Measurements from ENCODE around the gene HRAS.

Gene HRAS

GRCh38 chr11:491358-491757 lies 44.0 kb downstream of the HRAS start:
- no peak for DNase-seq

DNA sequence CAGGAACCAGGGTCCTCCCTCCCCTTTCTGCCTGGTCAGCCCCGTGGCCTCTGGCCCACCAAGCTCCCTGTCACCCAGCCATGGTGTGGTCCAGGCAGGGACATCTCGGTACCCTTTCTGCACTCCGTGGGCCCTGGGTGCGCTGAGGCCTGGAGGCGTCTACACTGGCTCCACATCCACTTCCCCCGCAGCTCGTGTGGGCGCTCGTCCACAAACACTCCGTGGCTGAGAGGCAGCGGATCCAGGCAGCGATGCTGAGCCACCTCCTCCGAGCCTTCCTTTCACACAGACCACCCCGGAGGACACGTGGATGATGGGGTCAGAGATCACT lies 44.5 kb downstream of the HRAS start:
- no peak for DNase-seq

DNA sequence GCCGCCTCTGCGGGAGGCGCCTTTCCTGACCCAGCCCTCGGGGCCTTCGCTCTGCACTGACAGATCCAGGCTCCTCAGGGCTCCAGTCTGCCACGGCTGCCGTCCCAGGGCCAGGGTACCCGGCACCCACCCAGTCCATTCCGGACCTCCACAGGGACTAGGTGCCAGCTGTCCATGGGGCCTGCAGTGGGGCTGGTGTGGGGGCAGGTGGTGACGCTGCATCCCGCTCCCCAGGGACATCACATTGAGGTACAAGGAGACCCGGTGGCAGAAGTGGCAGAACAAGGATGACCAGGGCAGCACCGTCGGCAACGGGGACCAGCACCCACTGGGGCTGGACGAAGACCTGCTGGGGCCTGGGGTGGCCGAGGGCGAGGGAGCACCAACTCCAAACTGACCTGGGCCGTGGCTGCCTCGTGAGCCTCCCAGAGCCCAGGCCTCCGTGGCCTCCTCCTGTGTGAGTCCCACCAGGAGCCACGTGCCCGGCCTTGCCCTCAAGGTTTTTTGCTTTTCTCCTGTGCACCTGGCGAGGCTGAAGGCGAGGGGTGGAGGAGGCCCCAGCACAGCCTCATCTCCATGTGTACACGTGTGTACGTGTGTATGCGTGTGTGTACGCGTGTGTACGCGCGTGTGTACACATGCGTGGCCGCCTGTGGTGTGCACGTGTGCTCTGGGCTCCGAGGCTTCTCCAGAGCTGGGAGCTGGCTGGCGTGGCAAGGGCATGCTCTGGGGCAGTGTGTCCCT lies 45.0 kb downstream of the HRAS start:
- no peak for DNase-seq

- no peak for DNase-seq
Measured at GRCh38 chr11:489610-490185, 45.7 kb downstream of the HRAS start.

GRCh38 chr11:488992-489391 lies 46.4 kb downstream of the HRAS start:
- no peak for DNase-seq

GRCh38 chr11:488579-488978 lies 46.8 kb downstream of the HRAS start:
- no peak for DNase-seq

- DNase-seq, result no peak
Measured at GRCh38 chr11:488062-488461, 47.3 kb downstream of the HRAS start.

DNA sequence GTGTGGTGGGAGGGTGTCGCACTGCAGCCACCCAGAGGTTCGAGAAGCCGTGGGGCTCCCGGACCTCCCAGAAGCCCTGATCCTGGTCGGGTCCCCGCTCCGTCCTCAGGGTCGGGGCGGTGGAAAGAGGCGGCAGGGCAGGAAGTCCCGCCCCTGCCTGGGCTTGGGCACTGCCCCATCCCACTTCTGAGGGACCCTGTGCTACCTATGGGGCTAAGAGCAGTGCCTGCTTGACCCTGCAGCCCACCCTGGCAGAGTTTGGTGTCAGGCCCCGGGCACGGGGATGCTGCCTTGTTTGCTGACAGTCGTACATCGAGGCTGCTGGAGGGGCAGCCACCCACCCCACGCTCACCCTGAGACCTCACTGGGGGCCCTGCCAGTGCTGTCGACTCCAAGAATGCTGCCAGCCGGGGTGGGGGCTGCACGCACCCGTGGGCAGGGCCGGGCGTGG lies 47.8 kb downstream of the HRAS start:
- no peak for DNase-seq

DNA sequence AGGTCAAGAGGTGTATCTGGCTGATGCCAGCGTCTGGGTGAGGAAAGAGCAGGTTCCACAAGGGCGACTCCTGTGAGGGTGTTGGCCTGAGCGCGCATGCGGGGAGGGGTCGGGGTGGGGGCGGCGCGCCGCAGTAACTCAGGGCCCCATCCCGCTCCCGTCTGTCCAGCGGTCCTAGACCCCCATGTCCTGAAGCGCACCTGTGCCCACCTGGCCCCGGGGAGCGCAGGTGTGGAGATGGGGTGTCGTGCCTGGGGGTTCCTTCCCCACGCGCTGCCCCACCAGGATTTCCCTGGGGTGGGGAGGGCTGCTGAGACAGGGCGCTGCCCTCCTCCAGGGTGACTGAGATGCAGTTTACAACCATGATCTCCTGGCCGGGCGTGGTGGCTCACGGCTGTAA lies 49.2 kb downstream of the HRAS start:
- DNase-seq, result no peak

GRCh38 chr11:484616-485015 lies 50.8 kb downstream of the HRAS start:
- no peak for DNase-seq
